MV-4-11 (cell line): ENCODE measurements around the gene ENC1.

Experiments
- DNase-seq: peaks from one replicate; lab custom pipeline; 2025; lab: John Stamatoyannopoulos, UW

The ENC1 gene

DNA sequence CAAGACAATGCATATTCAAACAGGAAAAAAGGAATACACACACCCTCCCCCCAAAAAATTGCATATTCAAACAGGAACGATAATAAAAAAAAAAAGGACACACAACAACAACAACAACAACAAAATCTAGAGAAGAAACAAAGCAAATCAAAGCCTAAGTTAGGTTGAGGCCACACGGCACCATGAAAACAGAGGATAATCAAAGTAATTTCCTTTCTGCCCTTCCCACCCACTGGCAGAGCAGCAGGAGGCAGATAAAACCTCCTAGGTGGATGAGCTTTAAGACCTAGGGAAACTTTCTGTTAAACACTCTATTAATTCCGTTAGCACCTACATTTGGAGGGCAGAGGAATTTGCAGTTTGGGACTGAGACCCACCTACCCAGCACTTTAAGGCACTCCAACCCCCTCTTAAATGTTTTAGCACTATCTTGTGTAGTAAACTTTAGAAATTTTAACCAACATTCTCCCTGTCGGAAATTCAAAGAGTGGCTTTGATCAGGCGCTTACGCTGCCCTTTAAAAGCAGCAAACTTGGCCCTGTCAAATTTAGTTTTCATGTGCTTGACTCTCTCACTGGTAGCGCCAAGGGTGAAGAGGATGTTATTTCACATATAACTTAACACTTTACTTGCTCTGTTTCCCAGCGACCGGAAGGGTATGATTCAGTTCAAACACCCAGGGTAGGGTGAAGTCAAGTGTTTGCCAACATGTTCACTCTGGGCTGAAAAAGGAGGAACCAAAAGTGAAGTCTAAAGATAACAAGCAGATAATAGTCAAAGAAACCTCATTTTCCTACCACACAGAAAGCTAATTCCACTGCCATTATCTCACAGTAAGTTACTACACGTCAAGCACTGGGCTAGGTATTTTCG, 9.2 kb downstream of the ENC1 start:
- peak; percentile 97 for DNase-seq

DNA sequence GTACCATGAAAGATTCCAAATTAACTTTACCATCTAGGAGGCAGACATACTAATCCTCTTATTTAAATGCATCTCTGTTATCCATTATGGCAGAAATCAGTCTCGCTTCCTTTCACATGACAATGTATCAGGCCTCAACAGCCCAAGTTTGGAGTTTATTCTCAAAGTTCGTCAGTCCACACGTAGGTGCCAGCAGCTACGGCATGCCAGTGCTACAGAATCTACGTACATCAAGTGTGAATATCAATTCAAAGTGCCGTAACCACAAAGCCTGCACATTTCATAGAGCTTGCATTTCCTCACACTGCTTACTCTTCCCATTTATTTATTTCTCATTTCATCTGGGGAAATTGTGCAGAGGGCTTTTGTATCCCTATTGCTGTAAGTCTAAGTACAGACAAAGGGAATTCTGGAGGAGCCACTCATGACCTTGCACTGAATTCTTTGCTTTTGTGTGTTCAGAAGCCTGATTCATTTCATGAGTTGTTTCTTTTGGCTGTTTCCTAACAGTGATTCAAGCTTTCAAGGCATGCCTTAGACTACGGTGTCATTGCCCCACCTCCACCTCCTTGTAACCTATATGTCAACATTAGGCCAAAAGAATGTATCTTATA, 10.0 kb downstream of the ENC1 start:
- no peak for DNase-seq

GRCh38 chr5:74629326-74629725, 11.2 kb downstream of the ENC1 start:
- no peak for DNase-seq

DNA sequence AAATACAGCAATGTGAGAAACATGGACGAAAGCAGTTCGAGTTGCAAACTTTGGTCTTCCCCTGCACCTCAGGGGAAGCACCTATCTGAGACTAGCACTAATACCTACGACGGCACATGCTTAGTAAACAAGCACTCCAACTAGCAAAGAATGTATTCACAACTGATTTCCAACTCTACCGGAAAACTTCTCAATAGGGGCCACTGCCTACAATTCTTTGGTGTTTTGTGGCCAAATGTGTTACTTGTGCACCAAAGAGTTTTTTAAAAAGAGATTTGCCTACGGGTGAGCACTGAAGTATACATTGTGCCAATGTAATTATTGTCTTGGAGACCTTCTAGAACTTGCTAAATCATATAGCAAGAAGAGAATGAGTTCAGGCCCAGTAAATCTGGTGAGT, 12.2 kb downstream of the ENC1 start:
- no peak for DNase-seq

DNA sequence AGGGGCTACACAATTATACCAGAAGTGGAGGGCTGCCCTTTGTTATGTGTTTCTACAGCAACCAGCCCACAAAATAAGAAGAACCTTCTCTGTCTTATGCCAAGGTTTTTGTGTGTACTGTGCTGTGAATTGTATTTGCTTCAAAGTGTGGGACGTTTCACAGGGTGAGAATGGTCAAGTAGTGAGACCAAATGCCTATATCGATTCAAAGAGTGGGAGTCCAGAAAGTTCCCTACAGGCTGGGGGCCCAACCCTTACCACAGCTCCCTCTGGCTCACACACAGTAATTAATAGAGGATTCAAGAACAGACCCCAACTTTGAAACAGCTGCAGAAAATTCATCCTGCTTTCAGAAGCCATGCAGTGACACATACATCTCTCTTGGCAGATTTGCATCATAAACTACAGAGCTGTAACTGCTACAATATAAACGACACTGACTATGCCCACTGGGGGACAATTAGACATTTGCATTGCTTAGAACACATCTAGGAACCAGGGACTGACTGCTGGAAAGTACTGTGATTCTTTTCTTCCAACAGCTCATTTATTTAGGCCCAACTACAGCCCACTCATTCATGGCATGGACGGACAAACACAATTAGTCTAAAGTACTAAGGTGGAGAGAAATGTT, 12.8 kb downstream of the ENC1 start:
- no peak for DNase-seq

DNA sequence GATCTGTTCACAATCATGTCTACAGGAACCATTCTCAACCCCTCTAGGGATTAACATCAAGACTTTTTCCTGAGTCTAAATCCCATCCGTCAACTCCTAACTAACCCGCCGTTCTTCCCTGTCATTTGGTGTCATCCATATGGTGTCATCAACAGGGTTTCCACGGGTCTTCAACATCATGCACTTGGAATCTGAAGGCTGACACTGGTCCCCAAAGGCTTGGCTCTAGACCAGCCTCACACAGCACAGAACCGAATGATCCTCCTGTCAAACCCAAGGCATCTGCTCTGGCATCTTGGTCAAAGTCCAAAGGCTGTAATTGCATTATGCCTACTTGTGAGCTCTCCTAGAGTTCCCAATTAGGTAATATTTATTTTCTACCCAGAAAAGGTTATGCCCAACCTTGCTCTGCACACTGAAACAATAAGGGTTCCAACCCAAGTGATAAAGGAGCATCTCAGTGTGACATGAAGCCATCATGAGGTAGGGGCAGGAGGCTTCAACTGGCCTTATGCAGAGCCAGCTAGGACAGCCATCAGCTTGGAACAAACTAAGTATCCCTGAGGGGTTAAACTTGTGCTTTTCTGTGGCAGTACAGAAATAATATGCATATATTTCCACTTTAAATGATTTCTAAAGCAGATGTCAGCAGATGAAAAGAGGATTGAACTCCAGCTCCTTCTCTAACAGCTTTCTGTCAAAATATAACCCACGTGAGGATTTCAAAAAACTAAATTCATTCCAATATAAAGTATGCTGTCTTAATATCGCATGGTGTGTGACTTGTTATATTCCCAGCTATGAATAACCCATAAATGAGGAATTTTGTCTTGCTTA, 13.9 kb downstream of the ENC1 start:
- DNase-seq: no peak

DNA sequence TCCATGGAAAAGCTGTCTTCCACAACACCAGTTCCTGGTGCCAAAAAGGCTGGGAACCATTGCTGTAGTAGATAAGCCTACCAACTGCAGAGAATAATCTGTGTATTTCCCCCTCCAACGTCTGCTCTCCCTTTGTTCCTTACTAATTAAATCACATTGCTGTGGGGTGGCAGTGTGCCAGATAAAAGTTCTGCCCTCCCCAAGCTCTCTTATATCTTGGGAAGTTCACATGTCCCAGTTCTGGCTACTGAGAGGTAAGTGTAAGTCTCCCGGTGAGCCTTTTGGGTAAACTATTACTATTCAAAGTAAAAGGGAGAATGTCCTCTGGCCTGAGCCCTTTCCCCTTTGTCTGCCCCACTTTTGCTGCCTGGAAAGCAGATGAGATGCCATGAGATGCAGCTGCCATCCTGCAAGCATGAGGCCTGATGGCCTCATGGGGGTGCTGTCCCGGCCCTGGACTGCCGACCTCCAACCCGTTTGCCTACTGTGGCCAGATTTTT, 14.7 kb downstream of the ENC1 start:
- DNase-seq: no peak

GRCh38 chr5:74624931-74625505, 15.5 kb downstream of the ENC1 start:
- DNase-seq: no peak

GRCh38 chr5:74624501-74624900, 16.0 kb downstream of the ENC1 start:
- DNase-seq: no peak

- DNase-seq: peak; percentile 19
Measured at GRCh38 chr5:74623748-74624408, 16.6 kb downstream of the ENC1 start.

DNA sequence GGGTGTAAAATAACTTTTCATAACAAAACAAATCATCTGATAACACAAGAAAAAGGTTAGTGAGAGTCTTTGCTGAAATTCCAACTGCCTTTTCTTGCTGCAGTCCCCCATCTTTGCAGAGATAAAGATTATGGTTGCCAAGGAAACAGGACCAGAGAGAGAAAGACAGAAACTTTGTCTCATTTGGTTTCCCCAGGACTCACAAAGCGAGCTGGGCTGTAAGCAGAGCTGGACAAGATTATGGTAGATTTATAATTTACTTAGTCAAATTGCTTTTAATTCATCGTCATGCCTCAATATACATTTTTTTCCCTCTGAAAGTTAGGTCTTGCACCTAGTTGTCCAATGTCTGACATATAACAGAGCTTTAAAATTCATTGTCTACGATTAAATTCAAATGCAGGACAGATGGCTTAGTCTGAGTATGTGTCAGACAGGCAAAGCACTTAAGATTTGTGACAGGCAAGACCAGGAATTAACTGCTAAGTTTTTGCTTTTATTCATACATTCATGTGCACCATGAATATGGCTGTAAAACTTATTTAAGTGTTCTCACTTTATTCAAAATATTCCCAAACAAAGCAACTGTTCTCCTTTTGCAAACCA, 17.4 kb downstream of the ENC1 start:
- no peak for DNase-seq

GRCh38 chr5:74622122-74622521, 18.4 kb downstream of the ENC1 start:
- DNase-seq: peak; percentile 17

GRCh38 chr5:74621492-74621891, 19.0 kb downstream of the ENC1 start:
- DNase-seq: no peak

DNA sequence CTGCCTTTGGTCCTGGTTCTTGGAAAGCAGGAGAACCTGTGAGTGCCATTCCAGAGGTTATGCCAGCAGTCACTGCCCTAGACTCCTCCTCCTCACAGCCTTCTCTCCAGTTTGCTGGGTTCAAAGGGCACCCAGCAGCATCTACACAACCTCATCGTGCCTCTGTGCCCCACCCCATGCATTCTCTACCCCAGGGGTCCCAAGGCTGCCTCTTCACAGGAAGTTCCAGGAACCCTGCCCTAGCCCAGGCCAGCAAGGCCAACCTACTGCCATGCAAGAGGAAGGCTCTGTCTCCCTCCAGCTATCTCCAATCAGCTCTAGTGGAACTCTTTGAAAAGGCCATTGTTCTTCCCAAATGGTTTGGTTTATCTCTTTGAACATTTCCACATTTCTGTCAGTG, 21.2 kb downstream of the ENC1 start:
- DNase-seq: no peak

DNA sequence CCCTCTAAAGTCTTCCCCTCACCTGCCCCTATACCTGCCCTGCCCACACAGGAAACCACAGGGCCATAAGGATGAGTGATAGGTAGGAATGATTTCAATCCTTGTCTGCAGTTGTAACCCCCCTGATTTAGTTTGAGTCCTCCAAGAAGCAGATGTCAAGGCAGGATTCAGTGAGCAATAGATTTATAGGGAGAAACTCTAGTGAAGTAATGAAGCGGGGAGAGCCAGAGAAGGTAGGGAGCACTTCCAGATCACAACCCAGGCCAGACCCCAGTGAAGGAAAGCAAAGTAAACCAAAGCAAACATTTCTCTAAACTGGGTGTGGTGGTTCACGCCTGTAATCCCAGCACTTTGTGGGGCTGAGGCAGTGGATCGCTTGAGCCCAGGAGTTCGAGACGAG, 22.4 kb downstream of the ENC1 start:
- DNase-seq: no peak

DNA sequence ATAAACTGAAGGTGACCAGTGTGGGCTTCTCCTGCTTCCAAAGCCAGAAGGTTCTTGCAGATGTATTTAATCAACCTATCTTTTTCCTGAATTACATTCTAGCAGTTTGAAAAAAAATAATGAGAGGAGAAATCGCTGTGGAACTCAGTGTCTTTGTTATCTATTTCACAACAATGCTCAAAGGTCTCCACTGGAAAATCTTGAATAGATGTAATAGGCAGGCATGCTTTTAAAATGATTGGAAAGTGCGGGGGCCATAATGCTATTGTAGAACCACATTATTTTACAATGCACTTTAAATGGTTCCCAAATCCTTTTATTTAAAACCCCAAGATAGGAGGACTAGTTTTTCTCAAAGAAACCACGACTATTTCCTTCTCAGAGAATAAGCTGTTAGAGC, 23.3 kb downstream of the ENC1 start:
- no peak for DNase-seq

DNA sequence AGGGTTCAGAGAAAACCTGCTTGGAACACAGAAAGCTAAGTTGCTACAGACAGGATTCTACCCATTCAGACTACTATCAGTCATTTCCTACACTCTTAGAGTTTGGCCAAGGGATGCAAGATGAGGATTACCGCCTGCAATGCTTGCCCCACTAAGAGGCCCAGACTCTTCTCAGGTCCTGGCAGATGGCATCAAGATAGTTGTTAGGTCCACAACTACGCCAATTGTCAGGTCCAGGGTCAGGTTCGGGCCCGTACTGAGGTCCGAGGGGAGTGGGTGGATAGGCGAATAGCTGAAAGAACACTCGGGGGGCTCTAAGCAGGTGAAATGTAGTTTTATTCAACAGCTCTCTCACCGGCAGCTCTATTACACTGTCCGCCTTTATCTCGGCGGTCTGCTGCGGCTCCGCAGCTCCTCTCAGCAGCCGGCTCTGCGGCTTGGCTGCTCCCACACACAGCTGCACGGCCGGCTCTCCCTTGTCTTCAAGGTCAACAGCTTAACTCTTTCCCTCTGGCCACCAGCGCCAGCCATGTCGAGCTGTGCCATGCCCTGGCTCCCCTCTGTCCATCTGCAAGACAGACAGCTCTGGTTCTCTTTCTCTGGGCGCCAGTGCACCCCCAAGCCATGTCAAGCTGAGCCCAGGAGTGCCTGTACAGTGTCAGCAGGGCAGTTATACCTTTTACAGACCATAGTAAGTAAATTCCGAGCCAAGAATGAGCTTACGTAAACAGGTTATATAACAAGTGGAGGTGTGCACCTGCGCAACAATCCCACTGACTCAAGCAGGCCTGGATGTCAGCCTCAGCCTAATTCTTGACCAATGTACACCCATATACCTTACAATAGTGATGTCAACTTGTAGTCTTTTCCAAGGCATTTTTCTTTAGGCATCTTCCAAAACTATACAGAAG, 24.0 kb downstream of the ENC1 start:
- no peak for DNase-seq

- peak; percentile 95 for DNase-seq
Measured at GRCh38 chr5:74613283-74613682, 27.2 kb downstream of the ENC1 start.

GRCh38 chr5:74612045-74612444, 28.5 kb downstream of the ENC1 start:
- DNase-seq: no peak
